GM12865 (cell line): Measurements from ENCODE around the gene PLEKHG3.

Experiments used
- DNase-seq: peaks from one replicate; pipeline ENCODE4 v3.0.0; 2010; ENCODE audit warnings: low read depth
- H3K4me3 ChIP-seq: 2 replicates; pipeline ENCODE4 v1.5.1; 2011; ENCODE audit warnings: mild to moderate bottlenecking, low read depth, low read length, control low read depth
- CTCF ChIP-seq: IDR thresholded peaks from 2 replicates; pipeline ENCODE4 v1.5.1; 2011; ENCODE audit warnings: low read length, control low read depth, low read depth, inconsistent platforms; ENCODE audit not compliant: insufficient read depth; ENCODE audit errors: missing control alignments

Gene PLEKHG3

GRCh38 chr14:64707661-64708060 is 3.4 kb downstream of the PLEKHG3 start:
- no peak for DNase-seq

GRCh38 chr14:64708148-64709004 is 4.2 kb downstream of the PLEKHG3 start:
- TF ChIP-seq CTCF: no peak
- no peak for DNase-seq
- H3K4me3 ChIP-seq: no peak overlapping the region

More at GRCh38 chr14:64707661-64708060, 3.4 kb downstream of the PLEKHG3 start:
- H3K4me3 ChIP-seq: no peak overlapping the region
- no peak for TF ChIP-seq CTCF

GRCh38 chr14:64709126-64709525 is 4.9 kb downstream of the PLEKHG3 start:
- TF ChIP-seq CTCF: no peak
- H3K4me3 ChIP-seq: no peak overlapping the region
- no peak for DNase-seq

- TF ChIP-seq CTCF: no peak
- DNase-seq: no peak
- no peak overlapping the region for H3K4me3 ChIP-seq
Observed at GRCh38 chr14:64711039-64711438, 6.8 kb downstream of the PLEKHG3 start.

GRCh38 chr14:64713677-64714076 is 9.5 kb downstream of the PLEKHG3 start:
- H3K4me3 ChIP-seq: no peak overlapping the region
- no peak for TF ChIP-seq CTCF
- no peak for DNase-seq

GRCh38 chr14:64714432-64715025 is 10.3 kb downstream of the PLEKHG3 start:
- DNase-seq: no peak
- no peak for TF ChIP-seq CTCF
- no peak overlapping the region for H3K4me3 ChIP-seq
